K562 (cell line): ENCODE measurements around the gene CD226. TPM values are rescaled to one million over a fixed set of nuclear protein-coding genes. Genes with fewer than 3 reads are reported as not detected.

Source experiments
- ATAC-seq: fragments of 200-7000 bp; cut with Tn5 transposase; 3 replicates; pipeline ENCODE4 v1.9.1; 2020; ENCODE audit warnings: moderate library complexity
- BruUV-seq: library from RNA; stranded (reverse); fragments of 400-500 nt; replicated peaks from 2 replicates; lab custom pipeline; 2021; lab: Mats Ljungman, UMichigan
- CTCF ChIA-PET: fragments of 300-600 bp; formaldehyde crosslinking; extraction: SDS; loops from one replicate; lab custom pipeline; 2021; ENCODE audit warnings: low intra/inter-chr PET ratio; lab: Yijun Ruan, JAX
- POLR2A ChIA-PET: fragments of 300-600, 350-650 bp; sonication (Branson Sonifier 250); formaldehyde crosslinking; extraction: SDS; loops from one replicate; lab custom pipeline; 2021; ENCODE audit warnings: antibody characterized with exemption, inconsistent platforms; lab: Yijun Ruan, JAX
- DNase-seq, 4 experiments: peaks; one replicate each; pipeline versions ENCODE4 v3.0.0 to v3.0.0-alpha.2; 2011 to 2018; ENCODE audit warnings: low spot score in 3 of 4, mixed read lengths in 3 of 4; ENCODE audit errors: extremely low read depth in 1 of 4
- FAIRE-seq: peaks from 2 replicates; lab custom pipeline; 2011; peaks lifted over from hg19 to GRCh38; lab: Jason Lieb, UNC
- H2AFZ ChIP-seq: 2 replicates; pipeline ENCODE4 v1.6.0; 2011; ENCODE audit warnings: low read depth, low read length, control low read depth, inconsistent platforms
- H3K27ac ChIP-seq: fragments of 200-600 bp; 3 replicates; pipeline ENCODE4 v1.8.0; 2011; ENCODE audit warnings: low read depth, mild to moderate bottlenecking, control low read depth, inconsistent platforms, low read length, moderate library complexity, mixed read lengths; ENCODE audit errors: extremely low read depth
- H3K27me3 ChIP-seq, 2 experiments: fragments of 300-600 bp in 1 of 2; 2 replicates in 1 of 2; 3 replicates in 1 of 2; pipeline versions ENCODE4 v1.6.0 to v1.8.0; 2011; ENCODE audit warnings: inconsistent platforms in 2 of 2, low read length in 2 of 2, mild to moderate bottlenecking in 1 of 2, mixed read lengths in 1 of 2, moderate library complexity in 1 of 2; ENCODE audit not compliant: control insufficient read depth in 2 of 2, insufficient read depth in 2 of 2
- H3K36me3 ChIP-seq: fragments of 300-600 bp; 3 replicates; pipeline ENCODE4 v1.8.0; 2011; ENCODE audit warnings: mild to moderate bottlenecking, low read length, inconsistent platforms; ENCODE audit not compliant: control insufficient read depth, insufficient read depth
- H3K4me1 ChIP-seq, 2 experiments: fragments of 200-600 bp in 1 of 2; replicated peaks in 1 of 2; 2 replicates in 1 of 2; 3 replicates in 1 of 2; pipeline versions ENCODE4 v1.5.1 to v1.8.0; 2011; ENCODE audit warnings: inconsistent platforms in 2 of 2, low read length in 2 of 2, mild to moderate bottlenecking in 1 of 2, mixed read lengths in 1 of 2, moderate library complexity in 1 of 2; ENCODE audit not compliant: control insufficient read depth in 2 of 2, insufficient read depth in 2 of 2
- H3K4me2 ChIP-seq: 2 replicates; pipeline ENCODE4 v1.6.1; 2011; ENCODE audit warnings: low read length, control low read depth, inconsistent platforms, mixed read lengths; ENCODE audit not compliant: insufficient read depth
- H3K4me3 ChIP-seq: fragments of 200-600 bp; sonication (generic), shearing (Covaris generic); 2 replicates; pipeline ENCODE4 v1.5.1; 2016; ENCODE audit warnings: control low read depth, inconsistent platforms
- H3K79me2 ChIP-seq: fragments of 200-600 bp; 3 replicates; pipeline ENCODE4 v1.8.0; 2011; ENCODE audit warnings: low read length, inconsistent platforms; ENCODE audit not compliant: control insufficient read depth, insufficient read depth
- H3K9ac ChIP-seq, 2 experiments: 2 replicates each; pipeline versions ENCODE4 v1.6.0 to v1.6.1; 2011; ENCODE audit warnings: low read depth in 2 of 2, low read length in 2 of 2, control low read depth in 1 of 2, inconsistent platforms in 1 of 2, mild to moderate bottlenecking in 1 of 2, mixed read lengths in 1 of 2; ENCODE audit not compliant: insufficient read depth in 1 of 2
- H3K9me1 ChIP-seq: one replicate; pipeline ENCODE4 v1.6.0; 2011; ENCODE audit warnings: inconsistent platforms, mild to moderate bottlenecking, low read length, moderate library complexity; ENCODE audit not compliant: control insufficient read depth, insufficient read depth
- H3K9me3 ChIP-seq: replicated peaks from 2 replicates; pipeline ENCODE4 v1.5.1; 2011; ENCODE audit warnings: low read depth, low read length, inconsistent platforms; ENCODE audit not compliant: control insufficient read depth, insufficient read depth
- H4K20me1 ChIP-seq: replicated peaks from 2 replicates; pipeline ENCODE4 v1.6.1; 2011; ENCODE audit warnings: low read length, inconsistent platforms, mixed read lengths; ENCODE audit not compliant: control insufficient read depth, insufficient read depth
- CCAR2 ChIP-seq: fragments of 200-400 bp; formaldehyde crosslinking; IDR thresholded peaks from 2 replicates; pipeline ENCODE4 v1.6.1; 2017; ENCODE audit warnings: mild to moderate bottlenecking, low read depth, low read length
- MCM3 ChIP-seq: fragments of 450-650 bp; IDR thresholded peaks from 2 replicates; pipeline ENCODE4 v1.6.1; 2016
- MTA1 ChIP-seq: fragments of 450-650 bp; IDR thresholded peaks from 2 replicates; pipeline ENCODE4 v1.6.1; 2017; ENCODE audit warnings: borderline replicate concordance
- RFX5 ChIP-seq: IDR thresholded peaks from 2 replicates; pipeline ENCODE4 v1.6.1; 2011; ENCODE audit warnings: low read depth, mild to moderate bottlenecking, improper control_type of control experiment, low read length
- TARDBP ChIP-seq: fragments of 450-650 bp; IDR thresholded peaks from 2 replicates; pipeline ENCODE4 v1.6.1; 2016
- TCF15 ChIP-seq: fragments of 250-450 bp; sonication (Bioruptor Pico); IDR thresholded peaks from 2 replicates; pipeline ENCODE4 v1.8.0; 2022; ENCODE audit warnings: moderate library complexity, mild to moderate bottlenecking, inconsistent platforms
- TEAD2 ChIP-seq: fragments of 450-650 bp; IDR thresholded peaks from 2 replicates; pipeline ENCODE4 v1.6.1; 2016; ENCODE audit warnings: missing genetic modification characterization, control low read depth, missing compliant biosample characterization
- ZBTB26 ChIP-seq: fragments of 450-650 bp; formaldehyde crosslinking; IDR thresholded peaks from 2 replicates; pipeline ENCODE4 v1.4.0; 2022; ENCODE audit warnings: missing genetic modification characterization
- WGBS: fragments of 100-300 bp; shearing (Covaris generic); methylation state at CpG from one replicate; pipeline ENCODE4 v1.1.6; 2016; ENCODE audit warnings: low coverage, mixed read lengths; ENCODE audit not compliant: insufficient coverage; ENCODE audit errors: missing lambda C conversion rate; 5-methylcytosine and 5-hydroxymethylcytosine counted together
- in situ Hi-C: fragments of 300-500 bp; cut with MboI; formaldehyde crosslinking; loops from 4 replicates; pipeline ENCODE4 v1.15.0; 2018; ENCODE audit warnings: inconsistent platforms, mixed read lengths
- intact Hi-C: fragments of 100-400 bp; cut with micrococcal nuclease; formaldehyde crosslinking; loops from 2 replicates; pipeline ENCODE4 v1.14.2; 2022
- polyA plus RNA-seq, 8 experiments: library from polyadenylated mRNA; depleted of rRNA in 4 of 8; stranded (reverse) in 5 of 8; unstranded in 3 of 8; fragments of >200 nt; fragmentation: Nextera tagmentation in 2 of 8; fragmentation: Illumina TruSeq in 1 of 8; extraction: Ambion mirVana in 2 of 8; extraction: Trizol in 1 of 8; gene quantifications; 2 replicates each; pipeline versions ENCODE4 v1.2.1 to v1.2.3, GENCODE V29; 2011 to 2014; ENCODE audit warnings: inconsistent platforms in 1 of 8, missing spikeins in 1 of 8
- total RNA-seq, 7 experiments: library from RNA; depleted of rRNA in 6 of 7; stranded (reverse); fragments of >200 nt in 6 of 7; fragmentation: Illumina TruSeq in 2 of 7; extraction: Trizol in 2 of 7; gene quantifications; 2 replicates each; pipeline versions ENCODE4 v1.2.1 to v1.2.3, GENCODE V29; 2011 to 2021; ENCODE audit warnings: low replicate concordance in 1 of 7

The CD226 gene
- total and polyA plus RNA-seq, 9 of the 15 experiments (the other 6 are each of a cell fraction or from before 2014, with no cell fraction given) = 0.32 to 1.7 (median 0.80) TPM

- intact Hi-C loops = no loop called here
- no peak overlapping the region for H3K9ac ChIP-seq
- no peak overlapping the region for H3K4me2 ChIP-seq
- no TSS peak for BruUV-seq
- H3K4me3 ChIP-seq = no peak overlapping the region
- H3K4me1 ChIP-seq = no peaks in the 10 kb centered on the region
- H3K79me2 ChIP-seq = no peaks in the 10 kb centered on the region
- H4K20me1 ChIP-seq = no peaks in the 10 kb centered on the region
- H3K36me3 ChIP-seq = no peaks in the 10 kb centered on the region
- no peaks in the 10 kb centered on the region for H3K27me3 ChIP-seq
- no peaks in the 10 kb centered on the region for H3K9me1 ChIP-seq
- DNase-seq (no peak), ATAC-seq (no peak), FAIRE-seq (no peak)
- H2AFZ ChIP-seq = no peak overlapping the region
- POLR2A ChIA-PET = no interaction called here
- H3K27ac ChIP-seq = no peak overlapping the region
- WGBS = 57% methylated on average over 1 of the region's 1 CpG
- in situ Hi-C loops = no loop called here
- CTCF ChIA-PET = no interaction called here
- no peak for TF ChIP-seq CCAR2
- no peak for TF ChIP-seq TEAD2 (tag)
- TF ChIP-seq TARDBP = no peak
- TF ChIP-seq RFX5 = no peak
- TF ChIP-seq MCM3 = no peak
- TF ChIP-seq ZBTB26 (CRISPR knock-in tag) = no peak
- no peak for TF ChIP-seq TCF15 (CRISPR knock-in tag)
- TF ChIP-seq MTA1 = no peak
- no peaks in the 10 kb centered on the region for H3K9me3 ChIP-seq
These were observed 57.1 kb downstream of the CD226 start for GRCh38 chr18:69890558-69890957.
